HG03521 (cell line): Measurements from ENCODE around the gene ESYT2.

Experiments
- ATAC-seq: cut with Tn5 transposase; IDR thresholded peaks from one replicate; pipeline ENCODE4 v1.9.1; 2021; ENCODE audit warnings: mild to moderate bottlenecking, moderate library complexity; ENCODE audit not compliant: unreplicated experiment

Gene ESYT2

DNA sequence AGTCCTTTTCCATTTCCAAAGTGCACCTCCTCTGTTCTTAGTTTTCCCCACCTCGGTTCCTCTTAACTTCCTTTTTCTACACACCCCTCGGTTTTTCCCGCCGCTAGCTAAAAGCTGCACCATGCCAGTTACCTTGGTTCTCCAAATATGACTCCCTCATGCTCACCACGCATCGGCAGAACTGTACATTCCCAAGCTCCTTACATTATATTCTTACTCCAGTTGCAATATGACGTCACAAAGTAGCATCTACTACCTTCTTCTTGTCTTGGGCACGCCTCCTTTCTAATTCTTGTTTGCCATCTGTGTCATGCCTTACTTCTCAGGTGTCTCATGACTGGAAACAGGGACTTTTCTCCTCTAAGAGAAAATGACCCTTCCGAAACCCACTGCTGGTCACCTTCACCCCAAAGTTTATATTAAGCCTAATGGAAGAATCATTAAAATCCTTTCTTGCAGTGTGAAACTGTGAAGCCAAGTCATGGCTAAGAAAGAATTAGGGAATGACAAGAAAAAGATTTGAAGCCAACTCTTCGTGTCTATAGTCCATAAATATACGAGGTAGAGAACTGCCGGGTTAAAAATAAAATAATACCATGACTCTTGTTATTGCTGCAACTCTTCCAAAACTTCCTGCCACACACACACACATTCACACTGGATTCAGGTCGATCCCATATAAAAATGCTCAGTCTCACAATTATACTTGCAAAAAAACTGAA lies 1.7 kb downstream of the ESYT2 start:
- ATAC-seq: no peak

DNA sequence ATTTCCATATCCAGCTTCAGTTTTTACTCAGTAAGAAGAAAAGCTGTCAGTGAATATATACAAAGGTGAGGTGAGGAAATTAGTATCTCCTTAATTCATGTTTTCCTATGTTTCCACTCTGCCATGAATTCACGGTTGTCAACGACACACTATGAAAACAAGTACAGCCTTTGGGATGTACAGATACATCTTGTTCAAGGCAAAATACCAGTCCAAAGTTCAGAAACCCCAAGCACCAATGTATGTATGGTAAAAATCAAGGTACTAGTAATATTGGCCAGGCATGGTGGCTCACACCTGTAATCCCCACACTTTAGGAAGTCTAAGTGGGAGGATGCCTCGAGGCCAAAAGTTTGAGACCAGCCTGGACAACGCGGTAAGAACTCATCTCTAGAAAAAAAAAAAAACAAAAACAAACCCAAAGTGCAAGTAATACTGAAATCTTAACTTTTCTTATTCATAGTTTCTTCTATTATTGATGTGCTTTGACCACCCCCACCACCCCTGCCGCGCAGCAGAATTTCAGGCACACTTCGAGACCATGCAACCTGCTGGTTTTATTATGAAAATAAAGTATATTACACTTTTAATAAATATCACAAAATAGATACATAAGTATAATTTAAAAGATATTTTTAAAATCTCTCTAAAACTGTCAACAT lies 3.5 kb downstream of the ESYT2 start:
- ATAC-seq: no peak

GRCh38 chr7:158824028-158824427 lies 5.3 kb downstream of the ESYT2 start:
- peak; percentile 68 for ATAC-seq

DNA sequence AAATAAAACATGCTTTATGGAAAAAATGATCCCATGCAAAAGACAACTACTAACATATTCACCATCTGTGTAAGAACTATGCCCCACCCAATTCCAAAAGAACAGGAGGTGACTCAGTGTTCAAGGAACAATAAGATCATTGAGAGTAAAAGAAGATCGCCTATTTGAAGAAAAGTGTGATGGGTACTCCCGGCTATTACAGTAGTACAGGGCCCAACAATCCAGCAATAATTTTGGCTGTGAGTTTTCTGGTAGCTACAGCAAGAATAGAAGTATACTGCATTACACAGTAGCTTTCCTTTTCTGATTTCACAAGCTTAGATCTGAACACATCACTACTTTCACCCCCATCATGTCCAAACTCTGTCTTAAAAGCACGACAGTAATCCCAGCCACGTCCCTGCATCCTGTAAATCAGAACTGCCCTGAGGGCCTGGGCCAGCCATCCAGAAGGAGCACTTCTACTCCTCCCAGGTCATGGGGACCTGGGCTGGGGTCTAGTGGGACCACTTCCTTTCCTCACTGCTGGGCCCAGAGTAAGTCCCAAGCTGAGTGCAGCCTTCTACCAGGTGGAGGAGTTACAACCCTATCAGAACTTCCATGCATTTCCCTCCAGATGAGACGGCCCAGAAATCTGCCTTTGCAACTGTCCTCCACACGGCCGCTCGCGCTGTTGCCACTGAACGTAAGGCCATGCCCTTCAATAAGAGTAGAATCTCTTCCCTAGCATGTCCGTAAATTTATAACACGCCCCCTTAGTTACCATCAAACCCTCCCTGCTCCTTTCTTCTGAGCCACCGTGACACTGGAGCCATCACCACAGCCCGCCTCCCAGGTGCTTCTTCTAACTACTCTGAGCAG lies 7.9 kb downstream of the ESYT2 start:
- no peak for ATAC-seq

DNA sequence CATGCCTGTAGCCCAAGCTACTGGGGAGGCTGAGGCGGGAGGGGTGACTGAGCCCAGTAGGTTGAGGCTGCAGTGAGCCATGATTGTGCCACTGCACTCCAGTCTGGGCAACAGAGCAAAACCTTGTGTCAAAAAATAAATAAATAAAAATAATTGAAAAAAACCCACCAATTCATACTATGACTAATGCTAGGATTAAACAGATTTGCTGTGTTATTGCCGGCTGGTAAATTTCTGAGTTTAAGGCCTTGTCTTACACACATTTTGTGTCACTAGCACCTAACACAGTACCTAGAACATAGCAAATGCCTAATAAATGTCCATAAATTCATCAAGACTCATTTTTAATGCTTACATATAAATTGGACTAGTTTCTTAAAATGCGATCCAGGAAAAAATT lies 8.7 kb downstream of the ESYT2 start:
- ATAC-seq: no peak

GRCh38 chr7:158819571-158820203 lies 9.6 kb downstream of the ESYT2 start:
- ATAC-seq: no peak

GRCh38 chr7:158818325-158819213 lies 10.7 kb downstream of the ESYT2 start:
- peak; percentile 88 for ATAC-seq

GRCh38 chr7:158816995-158817394 lies 12.3 kb downstream of the ESYT2 start:
- ATAC-seq: no peak

DNA sequence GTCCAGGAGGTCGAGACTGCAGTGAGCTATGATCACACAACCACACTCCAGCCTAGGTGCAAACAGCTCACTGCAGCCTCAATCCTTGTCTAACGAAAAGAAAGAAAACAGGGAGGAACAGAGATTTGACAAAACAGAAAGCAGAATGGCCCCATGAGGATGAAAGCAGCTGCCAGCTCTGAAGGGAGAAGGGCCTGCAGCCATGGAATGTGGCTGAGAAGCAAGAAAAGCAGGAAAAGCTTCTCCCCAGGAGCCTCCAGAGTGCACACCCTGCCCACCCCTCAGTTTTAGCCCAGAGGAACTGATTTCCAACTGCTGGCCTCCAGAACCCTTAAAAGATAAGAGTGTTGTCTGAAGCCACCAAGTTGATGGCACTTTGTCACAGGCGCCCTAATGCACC lies 13.0 kb downstream of the ESYT2 start:
- ATAC-seq: no peak

DNA sequence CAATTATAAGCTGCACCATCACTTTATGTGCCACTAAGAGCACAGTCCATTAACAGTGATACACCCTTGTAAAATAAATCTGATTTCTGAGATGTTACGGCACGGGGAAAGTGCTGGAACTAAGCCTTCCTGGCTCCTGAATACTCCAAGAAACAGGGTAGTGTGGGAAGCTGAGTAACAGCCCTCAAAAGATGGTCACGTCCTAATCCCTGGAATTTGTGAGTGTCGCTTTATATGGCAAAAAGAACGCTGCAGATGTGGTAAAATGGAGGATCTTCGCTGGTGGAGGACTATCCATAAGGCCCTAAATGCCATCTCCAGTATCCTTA lies 13.5 kb downstream of the ESYT2 start:
- ATAC-seq: no peak

GRCh38 chr7:158815083-158815799 lies 14.1 kb downstream of the ESYT2 start:
- no peak for ATAC-seq

DNA sequence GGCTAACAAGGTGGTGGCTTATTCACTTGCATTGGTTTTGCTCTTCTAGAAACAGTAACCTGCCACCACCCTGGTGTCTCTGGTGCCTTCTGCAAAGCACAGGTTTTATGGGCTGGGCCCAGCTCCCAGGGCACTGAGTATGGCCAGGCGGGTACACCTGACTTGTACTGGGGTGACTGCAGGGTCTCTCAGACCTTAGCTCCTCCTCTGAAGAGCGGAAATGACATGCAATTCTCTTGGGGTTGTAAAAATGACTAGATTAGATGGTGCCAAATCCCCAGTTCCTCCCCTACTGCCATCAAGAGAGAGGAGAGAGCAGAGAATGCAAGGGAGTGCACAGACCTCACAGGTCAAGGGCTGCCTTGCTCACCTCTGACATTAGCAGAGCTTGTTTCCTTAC lies 14.7 kb downstream of the ESYT2 start:
- ATAC-seq: no peak

DNA sequence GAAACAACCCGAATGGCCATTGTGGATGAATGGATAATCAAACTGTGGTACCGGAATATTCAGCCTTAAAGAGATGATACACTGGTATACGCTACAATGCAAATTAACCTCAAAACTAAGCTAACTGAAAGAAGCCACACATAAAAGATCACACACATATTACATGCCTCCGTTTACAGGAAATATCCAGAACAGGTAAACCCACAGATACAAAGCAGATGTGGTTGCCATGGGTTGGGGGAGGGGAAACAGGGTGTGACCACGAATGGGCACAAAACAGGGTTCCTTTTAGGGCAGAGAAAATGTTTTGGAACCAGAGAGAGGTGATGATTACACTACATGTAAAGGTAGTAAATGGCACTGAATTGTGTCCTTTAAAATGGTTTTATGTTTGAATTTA lies 16.6 kb downstream of the ESYT2 start:
- no peak for ATAC-seq

DNA sequence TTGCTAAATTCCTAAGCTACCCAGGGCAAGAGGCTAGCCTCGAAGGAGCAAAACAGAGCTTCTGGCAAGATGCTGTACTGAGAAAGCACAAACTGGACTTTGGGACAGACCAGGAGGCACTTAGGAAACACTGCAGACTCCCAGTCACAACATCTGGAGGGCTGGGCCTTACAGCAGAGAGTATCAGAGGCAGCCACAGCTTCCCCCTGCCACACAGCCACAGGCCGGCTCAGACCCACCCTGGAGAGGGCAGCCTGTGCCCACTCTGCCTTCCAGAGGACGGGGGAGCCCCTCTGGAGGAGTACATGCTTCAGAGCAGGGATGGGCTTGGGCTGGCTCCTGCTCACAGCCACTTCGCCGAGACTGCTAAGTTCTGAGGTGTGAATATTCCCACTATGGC lies 17.4 kb downstream of the ESYT2 start:
- ATAC-seq: no peak

GRCh38 chr7:158811461-158811860 lies 17.8 kb downstream of the ESYT2 start:
- no peak for ATAC-seq

GRCh38 chr7:158810846-158811245 lies 18.5 kb downstream of the ESYT2 start:
- no peak for ATAC-seq

- ATAC-seq: peak; percentile 95
These were observed 19.7 kb downstream of the ESYT2 start for GRCh38 chr7:158809596-158809995.

GRCh38 chr7:158808126-158808525 lies 21.2 kb downstream of the ESYT2 start:
- ATAC-seq: no peak

DNA sequence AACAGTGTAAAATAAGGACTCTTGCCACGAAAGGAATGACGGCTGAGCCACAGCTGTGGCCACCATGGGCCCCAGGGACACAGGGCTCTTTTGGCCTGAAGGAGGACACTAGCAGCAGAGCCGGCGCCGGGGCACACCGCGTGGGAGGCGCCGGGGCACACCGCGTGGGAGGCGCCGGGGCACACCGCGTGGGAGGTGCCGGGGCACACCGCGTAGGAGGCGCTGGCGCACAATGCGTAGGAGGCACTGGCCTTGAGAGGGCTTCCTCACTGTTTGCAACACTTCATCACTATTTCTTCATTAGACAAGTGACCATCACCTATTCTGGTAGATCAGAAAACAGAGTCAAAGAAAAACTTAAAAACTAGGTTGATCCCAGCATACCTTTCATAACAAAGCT lies 23.4 kb downstream of the ESYT2 start:
- ATAC-seq: no peak

GRCh38 chr7:158805414-158805813 lies 23.9 kb downstream of the ESYT2 start:
- no peak for ATAC-seq
